ENCODE results near the gene GPT2.

Gene GPT2

GRCh38 chr16:46889245-46889941, 5.2 kb downstream of the GPT2 start:
- Histone ChIP-seq H3K36me3 (ENCODE audit: control insufficient read depth, low read length) (no peaks in the 10 kb centered on the region), H3K4me3 (ENCODE audit: low read length) (no peak overlapping the region), H3K9me2 (replicated peaks; ENCODE audit: control insufficient read depth, low read length) (no peaks in the 10 kb centered on the region), H3K9me3 (ENCODE audit: control insufficient read depth, insufficient read depth, low read length) (no peaks in the 10 kb centered on the region), H3K27me3 (ENCODE audit: control insufficient read depth, low read length) (no peaks in the 10 kb centered on the region), H3K4me2 (ENCODE audit: low read length) (no peak overlapping the region), H3F3A (ENCODE audit: control insufficient read depth, insufficient read depth) (no peaks in the 10 kb centered on the region), H3K4me1 (ENCODE audit: control insufficient read depth, low read length) (peaks cover 15% of the 10 kb centered on the region), H4K20me1 (ENCODE audit: control insufficient read depth, insufficient read depth, low read depth, low read length) (no peaks in the 10 kb centered on the region), H3K79me2 (ENCODE audit: control insufficient read depth, low read length) (peaks cover 3% of the 10 kb centered on the region; the same call in 1 of the 2 replicates), H3K27ac (ENCODE audit: low read depth, low read length) (no peak overlapping the region)
- TF ChIP-seq CTCF (IDR thresholded peaks at IDR 0.05; ENCODE audit: low read depth, low read length, poor library complexity, severe bottlenecking): no peak
- no peak for TF ChIP-seq EZH2phosphoT487 (IDR thresholded peaks at IDR 0.05; ENCODE audit: borderline replicate concordance, low read length)

GRCh38 chr16:46889942-46890300, 5.8 kb downstream of the GPT2 start:
- no peak overlapping the region for H3K27ac ChIP-seq (ENCODE audit: low read depth, low read length)
- TF ChIP-seq EZH2phosphoT487 (IDR thresholded peaks at IDR 0.05; ENCODE audit: borderline replicate concordance, low read length) (no peak), CTCF (IDR thresholded peaks at IDR 0.05; ENCODE audit: low read depth, low read length, poor library complexity, severe bottlenecking) (no peak)
- H3K36me3 ChIP-seq (ENCODE audit: control insufficient read depth, low read length): no peaks in the 10 kb centered on the region
- H3K4me2 ChIP-seq (ENCODE audit: low read length): 0 out of 2 replicates have a peak overlapping the region, but pooled peaks have one; percentile 9
- no peak overlapping the region for H3K4me3 ChIP-seq (ENCODE audit: low read length)
- no peaks in the 10 kb centered on the region for H3K9me2 ChIP-seq (replicated peaks; ENCODE audit: control insufficient read depth, low read length)
- H3K79me2 ChIP-seq (ENCODE audit: control insufficient read depth, low read length): peaks cover 2% of the 10 kb centered on the region; the same call in 1 of the 2 replicates
- no peaks in the 10 kb centered on the region for H4K20me1 ChIP-seq (ENCODE audit: control insufficient read depth, insufficient read depth, low read depth, low read length)
- peaks cover 13% of the 10 kb centered on the region for H3K4me1 ChIP-seq (ENCODE audit: control insufficient read depth, low read length)
- no peaks in the 10 kb centered on the region for H3K9me3 ChIP-seq (ENCODE audit: control insufficient read depth, insufficient read depth, low read length)
- H3K27me3 ChIP-seq (ENCODE audit: control insufficient read depth, low read length): no peaks in the 10 kb centered on the region
- no peaks in the 10 kb centered on the region for H3F3A ChIP-seq (ENCODE audit: control insufficient read depth, insufficient read depth)

GRCh38 chr16:46891910-46892309, 7.7 kb downstream of the GPT2 start:
- Histone ChIP-seq H3K4me1 (ENCODE audit: control insufficient read depth, low read length) (peaks cover 11% of the 10 kb centered on the region), H3K36me3 (ENCODE audit: control insufficient read depth, low read length) (no peaks in the 10 kb centered on the region), H3K79me2 (ENCODE audit: control insufficient read depth, low read length) (no peaks in the 10 kb centered on the region), H3K9me3 (ENCODE audit: control insufficient read depth, insufficient read depth, low read length) (no peaks in the 10 kb centered on the region), H3K9me2 (replicated peaks; ENCODE audit: control insufficient read depth, low read length) (no peaks in the 10 kb centered on the region), H3F3A (ENCODE audit: control insufficient read depth, insufficient read depth) (no peaks in the 10 kb centered on the region), H3K27me3 (ENCODE audit: control insufficient read depth, low read length) (no peaks in the 10 kb centered on the region), H4K20me1 (ENCODE audit: control insufficient read depth, insufficient read depth, low read depth, low read length) (no peaks in the 10 kb centered on the region), H3K27ac (ENCODE audit: low read depth, low read length) (no peak overlapping the region), H3K4me3 (ENCODE audit: low read length) (no peak overlapping the region), H3K4me2 (ENCODE audit: low read length) (no peak overlapping the region)
- no peak for TF ChIP-seq EZH2phosphoT487 (IDR thresholded peaks at IDR 0.05; ENCODE audit: borderline replicate concordance, low read length)
- no peak for TF ChIP-seq CTCF (IDR thresholded peaks at IDR 0.05; ENCODE audit: low read depth, low read length, poor library complexity, severe bottlenecking)

Measured in DOHH2 (cell line).